ENCODE results near the gene C12orf56.
"Not testable (repeated sequence)": the region's sequence is repeated elsewhere in the genome, so short reads cannot be mapped to it uniquely, and the experiment has no call there.

C12orf56 gene

DNA sequence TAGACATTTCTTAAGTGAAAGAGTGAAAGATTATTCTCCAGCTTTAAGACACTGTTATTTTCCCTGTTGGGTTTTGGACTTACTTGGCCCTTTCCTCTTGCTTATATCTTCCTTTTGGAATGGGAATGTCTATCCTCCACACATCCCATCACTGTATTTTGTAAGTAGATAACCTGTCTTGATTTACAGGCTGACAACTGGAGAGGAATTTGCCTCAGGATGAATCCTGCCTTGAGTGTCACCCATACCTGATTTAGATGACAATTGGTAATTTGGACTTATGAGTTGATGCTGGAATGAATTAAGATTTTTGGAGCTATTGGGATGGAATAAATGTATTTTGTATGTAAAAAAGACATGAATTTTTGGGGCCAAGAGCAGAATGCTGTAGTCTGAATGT lies 94.3 kb downstream of the C12orf56 start:
- DNase-seq, result no peak

DNA sequence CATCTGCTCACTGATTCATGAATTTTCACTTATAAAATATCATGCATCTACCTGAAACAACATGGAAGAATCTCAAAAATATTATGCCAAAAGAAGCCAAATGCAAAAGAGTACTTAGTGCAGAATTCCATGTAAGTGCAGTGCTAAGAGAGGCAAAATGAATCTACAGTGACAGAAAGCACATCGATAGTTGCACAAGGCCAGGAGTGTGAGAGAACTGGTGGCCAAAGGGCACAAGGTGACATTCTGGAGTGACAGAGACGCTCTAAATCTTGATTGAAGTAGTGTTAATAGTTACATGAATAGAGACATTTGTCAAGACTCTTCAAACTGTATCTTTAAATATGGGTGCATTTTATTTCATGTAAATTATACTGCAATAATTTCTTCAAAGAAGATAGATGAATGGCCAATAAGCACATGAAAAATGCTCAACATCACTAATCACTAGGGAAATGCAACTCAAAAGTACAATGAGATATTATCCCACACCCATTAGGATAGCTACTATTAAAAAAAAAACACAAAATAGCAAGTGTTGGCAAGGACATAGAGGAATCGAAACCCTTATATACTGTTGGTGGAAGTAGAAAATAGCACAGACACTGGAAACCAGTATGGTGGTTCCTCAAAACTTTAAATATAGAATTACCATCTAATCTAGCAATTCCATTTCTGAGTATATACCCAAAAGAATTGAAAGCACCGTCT lies 96.7 kb downstream of the C12orf56 start:
- no peak for DNase-seq

DNA sequence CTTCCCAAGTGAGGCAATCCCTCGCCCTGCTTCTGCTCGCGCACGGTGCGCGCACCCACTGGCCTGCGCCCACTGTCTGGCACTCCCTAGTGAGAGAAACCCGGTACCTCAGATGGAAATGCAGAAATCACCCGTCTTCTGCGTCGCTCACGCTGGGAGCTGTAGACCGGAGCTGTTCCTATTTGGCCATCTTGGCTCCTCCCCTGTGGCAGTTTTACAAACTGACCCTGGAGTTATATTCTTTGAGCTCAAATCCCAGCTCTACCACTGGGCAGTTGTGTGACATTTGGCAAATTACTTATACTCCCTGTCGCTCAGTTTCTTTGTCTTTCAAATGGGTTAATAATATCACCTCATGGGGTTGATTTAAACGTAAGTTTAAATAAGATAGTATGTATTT lies 97.4 kb downstream of the C12orf56 start:
- DNase-seq, result not testable (repeated sequence)

DNA sequence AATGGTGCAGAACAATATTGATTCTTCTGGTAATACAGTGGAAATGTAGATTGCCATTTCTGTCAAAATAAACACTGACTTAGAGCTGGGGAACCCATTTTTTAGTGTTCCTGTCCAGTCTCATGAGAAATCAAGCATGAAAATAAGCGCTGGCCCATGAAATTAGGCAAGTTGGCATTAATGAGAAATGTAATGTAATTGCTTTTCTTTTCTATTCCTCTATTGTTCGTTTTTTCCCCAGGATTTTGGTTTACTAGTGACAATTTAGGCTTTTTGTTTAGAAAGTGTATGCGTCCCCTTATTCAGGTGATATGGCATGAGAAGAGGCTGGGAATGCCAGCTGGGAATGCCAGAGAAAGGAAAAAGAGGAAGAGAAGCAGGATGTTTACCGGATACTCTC lies 104.0 kb downstream of the C12orf56 start:
- DNase-seq, result no peak

DNA sequence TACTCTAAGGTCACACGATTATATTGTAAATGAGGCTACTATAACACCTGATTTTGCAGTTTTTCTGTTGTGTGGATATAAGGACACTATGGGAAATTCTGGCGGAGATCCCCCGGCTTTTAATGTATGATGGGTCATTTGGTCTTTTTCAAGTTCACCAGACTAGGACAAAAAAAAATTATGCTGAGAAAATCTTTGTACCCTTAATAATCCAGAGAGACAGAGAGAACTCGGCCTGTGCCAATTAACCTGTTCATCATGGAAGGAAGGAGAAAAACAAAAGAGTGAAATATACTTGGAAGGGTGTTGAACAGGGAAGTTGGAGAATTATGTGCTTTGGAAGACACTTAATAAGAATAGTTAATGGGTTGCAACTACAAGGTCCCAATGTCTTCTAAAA lies 106.3 kb downstream of the C12orf56 start:
- no peak for DNase-seq

DNA sequence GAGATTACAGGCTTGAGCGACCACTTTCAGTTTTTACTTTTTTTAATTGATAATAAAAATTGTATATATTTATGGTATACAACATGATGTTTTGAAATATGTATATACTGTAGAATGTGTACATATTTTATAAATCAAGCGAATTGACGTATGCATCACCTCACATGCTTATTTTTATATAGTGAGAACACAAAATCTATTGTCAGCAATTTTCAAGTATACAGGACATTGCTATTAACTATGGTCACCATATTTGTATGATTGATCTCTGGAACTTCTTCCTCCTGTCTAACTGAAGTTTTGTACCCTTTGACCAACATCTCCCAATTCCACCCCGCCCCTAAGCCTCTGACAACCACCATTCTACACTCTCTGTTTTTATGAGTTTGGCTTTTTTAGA lies 112.1 kb downstream of the C12orf56 start:
- DNase-seq, result no peak

DNA sequence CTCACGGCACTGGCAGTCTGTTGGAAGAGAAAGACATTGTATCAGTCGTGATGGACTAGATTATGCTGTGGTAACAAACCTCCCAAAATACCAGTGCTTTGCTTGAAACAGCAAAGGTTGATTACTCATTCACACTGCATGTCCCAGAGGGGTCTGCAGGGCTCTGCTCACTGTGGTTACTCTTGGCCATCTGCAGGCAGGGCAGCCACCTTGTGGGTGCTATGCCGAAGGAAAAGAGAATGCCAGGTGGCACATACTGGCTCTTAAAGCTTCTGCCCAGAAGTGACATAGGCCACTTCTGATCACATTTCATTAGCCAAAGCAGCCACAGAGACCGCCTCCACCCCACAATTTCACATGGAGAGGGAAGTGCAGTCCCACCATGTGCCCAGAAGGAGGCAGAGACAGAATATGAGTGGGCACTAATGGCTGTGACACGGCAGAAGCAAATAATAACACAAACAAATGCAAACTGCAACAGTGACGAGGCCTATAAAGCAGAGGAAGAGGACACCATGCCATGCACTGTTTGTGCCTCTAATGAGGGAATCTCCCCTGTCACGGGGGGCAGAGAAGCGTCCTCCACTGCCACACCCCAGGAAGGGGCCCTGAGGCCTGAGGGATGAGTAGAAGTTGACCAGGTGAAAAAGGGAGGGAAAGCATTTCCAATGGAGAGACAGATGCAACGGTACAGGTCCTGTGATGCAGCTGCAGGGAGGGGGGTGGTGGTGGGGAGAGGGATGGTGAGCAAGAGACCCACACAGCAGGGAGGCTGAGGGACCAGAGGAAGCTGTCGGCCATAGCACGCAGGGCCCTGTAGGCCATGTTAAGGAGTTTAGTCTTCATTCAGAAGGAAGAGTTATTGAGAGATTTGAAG lies 116.8 kb downstream of the C12orf56 start:
- no peak for DNase-seq

DNA sequence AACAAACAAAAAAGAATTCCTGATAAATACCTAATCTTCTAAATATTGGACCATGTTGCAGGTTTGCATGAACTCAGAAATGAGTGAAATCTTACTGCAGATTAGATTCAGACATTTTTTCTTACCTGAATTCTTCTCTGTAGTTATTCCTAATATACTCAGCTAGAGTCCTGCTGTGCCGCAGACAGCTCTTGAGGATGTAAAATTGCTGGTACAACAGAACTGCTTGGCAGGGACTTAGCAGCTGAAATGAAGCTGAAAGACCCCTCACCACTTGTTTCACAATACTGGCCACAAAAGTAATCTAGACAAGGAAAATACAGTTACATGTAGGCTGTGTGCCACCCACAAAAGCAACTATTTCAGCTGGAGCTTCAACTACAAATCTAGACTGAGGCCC lies 120.1 kb downstream of the C12orf56 start:
- no peak for DNase-seq

DNA sequence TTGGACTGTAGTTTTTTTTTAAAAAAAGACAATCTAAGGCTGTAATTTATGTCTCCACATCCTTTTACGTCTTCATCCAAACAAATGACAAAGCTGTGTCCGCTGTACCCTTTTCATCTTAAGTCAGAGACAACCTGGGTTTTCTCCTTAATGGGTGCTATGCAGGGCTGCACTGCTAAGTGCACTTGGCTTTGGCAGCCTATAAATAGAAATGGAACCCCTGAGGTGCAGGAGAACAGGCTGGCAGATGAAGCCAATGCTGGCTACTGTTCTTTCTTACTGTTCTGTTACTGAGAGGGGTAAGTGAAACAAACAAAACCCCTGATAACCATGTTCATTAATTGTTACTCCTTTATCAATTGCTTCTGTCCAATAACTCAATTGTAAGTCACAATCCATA lies 121.4 kb downstream of the C12orf56 start:
- no peak for DNase-seq

DNA sequence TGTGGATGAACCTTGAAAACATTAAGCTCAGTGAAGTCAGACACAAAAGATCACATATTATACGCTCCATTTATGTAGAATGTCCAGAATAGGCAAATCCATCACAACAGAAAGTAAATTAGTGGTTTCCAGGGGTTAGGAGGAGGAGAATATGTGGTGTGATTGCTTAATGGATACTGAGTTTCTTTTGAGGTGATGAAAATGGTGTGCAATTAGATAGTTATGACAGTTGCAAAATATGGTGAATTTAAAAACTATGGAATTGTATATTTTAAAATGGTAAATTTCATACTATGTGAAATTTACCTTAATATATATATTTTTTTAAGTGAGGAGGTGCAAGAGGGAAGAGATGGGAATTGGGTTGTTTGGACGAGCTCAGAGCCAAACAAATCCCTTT lies 122.1 kb downstream of the C12orf56 start:
- no peak for DNase-seq

DNA sequence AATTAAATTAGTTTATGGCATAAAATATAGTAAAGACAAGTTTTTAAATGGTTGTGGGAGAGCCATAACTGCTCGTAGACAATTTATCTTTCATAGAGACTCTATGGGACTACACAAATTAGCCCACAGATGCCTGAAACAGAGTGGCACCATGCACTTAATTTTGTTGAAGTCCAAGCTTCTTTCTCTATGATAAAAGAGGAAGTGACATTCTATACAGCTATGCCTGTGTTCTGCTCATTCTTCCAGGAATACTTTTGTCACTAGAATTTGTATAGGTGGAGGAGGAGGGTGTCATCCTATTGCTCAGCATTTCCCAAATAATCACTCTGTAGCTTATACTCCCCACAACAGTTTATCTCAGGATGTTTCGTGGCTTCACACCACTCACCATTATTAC lies 124.7 kb downstream of the C12orf56 start:
- DNase-seq, result no peak

DNA sequence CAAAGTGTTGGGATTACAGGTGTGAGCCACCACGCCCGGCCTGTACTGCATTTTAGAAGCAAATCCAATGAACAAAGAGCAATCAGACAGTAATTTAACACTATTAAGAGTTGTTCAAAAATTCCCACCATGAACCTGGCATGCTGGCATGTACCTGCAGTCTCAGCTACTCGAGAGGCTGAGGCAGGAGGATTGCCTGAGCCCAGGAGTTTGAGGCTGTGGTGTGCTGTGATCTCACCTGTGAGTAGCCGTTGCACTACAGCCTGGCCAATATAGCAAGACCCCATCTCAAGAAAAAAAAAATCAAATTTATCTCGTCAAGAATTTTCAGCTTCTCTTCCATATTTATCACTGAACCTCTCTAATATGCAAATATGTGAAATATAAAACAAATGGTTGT lies 128.7 kb downstream of the C12orf56 start:
- no peak for DNase-seq

DNA sequence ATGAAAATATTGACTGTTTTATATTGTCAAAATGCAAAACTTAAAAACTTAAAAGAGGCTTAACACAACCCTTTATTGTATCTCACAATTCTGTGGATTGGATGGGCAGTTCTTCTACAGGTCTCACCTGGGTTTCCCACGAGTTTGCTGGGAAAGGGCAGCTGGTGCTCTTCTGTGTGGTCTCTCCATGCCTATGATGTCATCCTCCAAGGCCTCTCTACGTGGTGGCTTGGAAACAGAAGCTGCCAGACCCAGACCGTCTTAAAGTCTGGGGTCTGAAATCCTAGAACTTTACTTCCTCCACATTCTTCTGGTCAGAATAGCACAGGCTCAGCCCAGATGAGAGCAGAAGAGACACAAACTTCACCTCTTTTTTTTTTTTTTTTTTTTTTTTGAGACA lies 132.0 kb downstream of the C12orf56 start:
- DNase-seq, result no peak

DNA sequence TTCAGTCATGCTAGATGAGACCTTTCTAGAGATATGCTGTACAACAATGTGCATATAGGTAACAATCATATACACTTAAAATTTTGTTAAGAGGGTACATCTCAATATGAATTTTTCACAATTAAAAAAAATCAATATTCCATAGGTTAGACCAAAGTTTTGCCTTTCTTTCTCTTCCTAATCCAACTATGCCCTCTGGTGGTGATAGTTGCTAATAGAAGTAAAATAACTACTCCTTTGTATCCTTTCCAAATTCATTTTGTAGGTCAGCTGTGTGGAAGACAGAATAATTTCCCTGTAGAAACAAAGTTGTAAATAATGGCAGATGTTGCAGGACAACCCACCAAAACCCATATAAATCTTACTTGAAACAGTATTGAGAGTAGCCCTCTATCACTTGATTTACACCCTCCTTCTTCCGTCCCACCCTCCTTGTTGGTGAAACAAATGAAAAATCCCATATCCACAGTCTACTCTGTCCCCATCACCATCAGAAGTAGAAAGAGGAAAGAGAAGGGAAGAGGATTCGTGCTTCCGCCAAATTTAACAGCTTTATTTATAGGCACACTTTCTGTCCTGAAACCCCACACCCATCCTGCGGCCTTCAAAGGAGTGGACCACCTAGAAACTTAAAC lies 134.3 kb downstream of the C12orf56 start:
- DNase-seq, result no peak

DNA sequence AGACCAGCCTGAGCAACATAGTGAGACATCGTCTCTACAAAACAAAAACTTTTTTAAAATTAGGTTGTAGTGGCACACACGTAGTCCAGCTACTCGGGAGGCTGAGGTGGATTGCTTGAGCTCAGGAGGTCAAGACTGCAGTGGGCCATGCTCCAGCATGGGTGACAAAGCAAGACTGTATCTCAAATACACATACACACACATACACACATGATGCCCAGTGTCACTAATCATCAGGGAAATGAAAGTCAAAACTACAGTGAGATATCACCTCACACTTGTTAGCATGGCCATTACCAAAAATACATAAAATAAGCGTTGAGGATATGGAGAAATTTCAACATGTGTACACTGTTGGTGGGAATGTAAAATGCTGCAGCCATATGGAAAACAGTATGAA lies 135.3 kb downstream of the C12orf56 start:
- DNase-seq, result no peak

DNA sequence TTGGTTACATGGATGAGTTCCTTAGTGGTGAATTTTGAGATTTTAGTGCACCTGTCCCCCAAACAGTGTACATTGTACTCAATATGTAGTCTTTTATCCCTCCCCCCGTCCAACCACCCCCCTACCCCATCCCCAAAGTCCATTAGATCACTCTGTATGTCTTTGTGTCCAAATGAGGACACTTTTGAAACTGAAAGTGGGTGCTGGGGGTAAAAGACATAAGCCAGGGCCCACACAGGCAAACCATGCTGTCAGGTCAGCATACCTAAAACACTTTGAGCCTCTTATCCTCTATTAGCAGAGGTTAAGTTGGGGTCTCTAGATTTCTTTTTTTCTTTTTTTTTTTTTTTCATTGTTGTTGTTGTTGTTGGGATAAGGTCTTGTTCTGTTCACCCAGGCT lies 137.2 kb downstream of the C12orf56 start:
- DNase-seq, result no peak

DNA sequence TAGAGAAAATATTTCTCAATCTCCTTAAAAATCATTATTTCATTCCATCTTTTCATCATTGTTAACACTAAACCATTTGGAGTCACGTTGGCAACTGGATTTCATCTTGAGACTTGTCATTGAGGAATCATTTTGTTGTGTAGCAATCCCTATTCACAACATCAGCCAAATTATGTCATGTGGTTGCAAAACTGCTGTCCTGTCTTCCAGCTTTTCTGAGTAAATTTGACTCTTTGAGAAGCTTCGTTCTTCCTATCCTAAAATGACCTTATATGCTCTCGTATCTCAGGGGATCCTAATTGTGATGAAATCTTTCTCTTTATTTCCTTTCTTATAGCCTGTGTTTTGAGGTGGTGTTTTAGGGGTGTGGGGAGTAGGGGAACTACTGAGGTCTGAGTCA lies 137.9 kb downstream of the C12orf56 start:
- DNase-seq, result no peak

DNA sequence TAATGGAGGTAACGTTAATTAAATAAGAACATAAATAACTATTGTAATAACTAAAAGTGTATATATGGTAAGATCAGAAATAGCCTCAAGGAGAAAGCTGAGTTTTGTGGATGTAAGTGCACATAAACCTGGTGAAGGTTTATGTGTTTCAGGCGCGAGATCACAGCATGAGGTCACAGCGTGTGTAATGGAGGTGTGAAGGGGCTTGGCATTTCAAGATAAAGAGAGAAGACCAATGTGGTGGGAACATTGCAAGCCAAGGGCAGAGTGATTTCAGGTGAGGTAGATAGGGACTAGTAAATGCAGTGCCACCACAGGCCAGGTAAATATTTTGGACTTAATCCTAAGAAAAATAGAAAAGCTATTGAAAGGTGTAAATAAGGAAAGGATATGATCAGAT lies 146.7 kb downstream of the C12orf56 start:
- no peak for DNase-seq

DNA sequence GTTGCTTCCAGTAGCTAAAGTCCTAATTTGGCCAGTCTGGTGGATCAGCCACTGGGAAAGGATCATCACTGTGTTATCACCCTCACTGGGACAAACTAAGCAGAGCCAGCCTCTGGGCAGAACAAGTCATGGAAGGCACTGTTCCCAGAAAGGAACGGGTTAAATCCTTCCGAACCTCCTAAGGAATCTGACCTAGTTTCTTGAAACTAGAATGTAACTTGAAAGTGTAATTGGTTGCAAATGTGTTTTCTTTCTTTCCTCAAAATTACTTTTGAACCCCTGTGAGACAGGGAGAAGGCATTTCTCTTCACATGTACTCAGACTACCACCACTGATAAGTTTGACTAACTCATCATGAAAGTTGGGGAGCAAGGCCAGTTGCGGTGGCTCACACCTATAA lies 149.8 kb downstream of the C12orf56 start:
- DNase-seq, result no peak

DNA sequence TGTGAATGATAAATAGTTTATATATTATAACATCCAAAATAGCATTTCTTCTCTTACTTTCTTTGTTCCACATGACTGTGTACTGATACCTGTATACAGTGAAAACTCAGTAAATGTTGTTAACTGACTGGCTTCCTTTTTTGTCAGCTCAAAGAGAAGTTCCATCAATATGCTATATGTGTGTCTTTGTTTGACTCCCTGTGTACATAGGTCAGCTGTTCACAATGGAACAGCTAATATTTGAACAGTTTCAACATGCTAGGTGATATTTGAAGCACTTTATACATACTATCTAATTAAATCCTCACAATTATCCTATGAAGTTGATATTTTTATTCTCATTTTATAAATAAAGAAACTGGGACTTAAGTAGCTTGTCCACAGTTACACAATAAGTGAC lies 153.2 kb downstream of the C12orf56 start:
- no peak for DNase-seq

DNA sequence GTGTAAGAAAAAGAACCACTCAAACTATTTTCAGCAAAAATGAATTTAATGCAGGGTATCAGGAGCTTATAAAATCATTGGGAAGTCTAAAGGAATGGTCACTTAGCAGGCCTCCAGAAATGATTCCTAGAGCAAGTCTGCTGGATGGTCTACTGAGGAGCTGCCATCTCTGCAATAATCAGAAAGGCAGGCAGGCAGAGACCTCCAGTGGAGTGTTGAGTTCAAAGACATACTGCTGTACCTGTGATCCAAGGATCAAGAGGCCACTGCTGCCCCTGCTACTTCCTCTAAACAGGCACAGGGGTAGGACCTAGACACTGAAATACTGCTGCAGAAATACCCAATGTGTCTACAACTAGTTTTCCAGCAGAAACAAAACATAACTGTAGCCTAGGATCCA lies 154.0 kb downstream of the C12orf56 start:
- DNase-seq, result no peak

DNA sequence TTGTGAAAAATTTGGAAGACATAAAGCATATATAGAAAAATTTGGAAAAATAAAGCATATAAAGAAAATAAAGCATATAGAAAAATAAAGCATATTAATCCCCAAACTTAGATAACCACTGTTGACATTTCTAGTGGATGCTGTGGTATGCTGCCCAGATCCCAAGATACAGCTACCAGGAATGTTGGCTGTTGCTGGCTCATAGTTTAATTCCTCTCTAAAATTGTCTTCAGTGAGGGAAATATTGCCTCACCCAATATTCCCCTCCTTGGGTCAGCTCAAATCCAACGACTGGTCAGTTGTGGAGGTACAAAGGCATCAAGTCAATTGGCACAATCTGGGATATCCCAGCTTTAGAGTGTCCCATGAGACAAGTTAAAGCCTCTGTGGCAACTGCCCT lies 158.4 kb downstream of the C12orf56 start:
- no peak for DNase-seq

DNA sequence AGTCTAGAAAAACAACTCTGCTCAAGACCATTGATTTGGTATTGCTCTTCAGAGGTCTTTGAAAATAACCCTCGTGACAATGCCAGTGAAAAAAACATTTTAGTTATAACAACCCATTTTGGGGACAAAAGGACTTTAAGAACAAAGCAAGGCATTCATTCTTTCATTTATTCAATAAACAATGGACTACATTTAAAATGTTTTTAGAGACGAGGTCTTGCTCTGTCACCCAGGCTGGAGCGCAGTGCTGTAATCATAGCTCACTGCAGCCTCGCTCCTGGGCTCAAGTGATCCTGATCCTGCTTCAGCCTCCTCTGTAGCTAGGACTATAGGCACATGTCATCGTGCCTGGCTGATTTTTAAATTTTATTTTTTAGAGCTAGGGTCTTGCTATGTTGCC lies 160.8 kb downstream of the C12orf56 start:
- DNase-seq, result no peak

DNA sequence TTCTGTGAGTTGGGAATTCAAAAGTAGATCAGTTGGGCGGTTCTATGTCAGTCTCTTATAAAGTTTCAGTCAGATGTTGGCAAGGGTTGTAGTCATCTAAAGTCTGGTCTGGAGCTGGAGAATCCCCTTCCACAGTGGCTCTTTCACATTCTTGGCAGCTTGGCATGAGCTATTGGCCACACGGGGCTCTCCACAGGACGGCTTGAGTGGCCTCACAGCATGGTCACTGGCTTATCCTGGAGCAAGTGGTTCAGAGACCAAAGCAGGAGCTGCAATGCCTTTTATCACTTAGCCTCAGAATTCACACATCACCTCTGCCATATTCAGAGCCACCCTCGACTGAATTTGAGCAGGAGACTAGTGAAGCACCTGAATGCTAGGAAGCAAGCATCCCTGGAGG lies 161.3 kb downstream of the C12orf56 start:
- DNase-seq, result no peak
